Activated effector memory CD4-positive, alpha-beta T cell treated with anti-CD3 and anti-CD28 coated beads, Interleukin-2, amount 50 U/mL, for 16 hours (primary cell): Measurements from ENCODE around the gene CARD14.
"Not testable (repeated sequence)": the region's sequence is repeated elsewhere in the genome, so short reads cannot be mapped to it uniquely, and the experiment has no call there.

Experiments used
- DNase-seq: peaks from one replicate; pipeline ENCODE4 v3.0.0-alpha.2; 2020

The CARD14 gene

GRCh38 chr17:80257716-80258213 lies 87.9 kb downstream of the CARD14 start:
- no peak for DNase-seq

GRCh38 chr17:80258296-80258695 lies 88.5 kb downstream of the CARD14 start:
- not testable (repeated sequence) for DNase-seq
